ENCODE measurements around the gene MAGT1.

GRCh38 chrX:77788050-77788449 lies 107.2 kb downstream of the MAGT1 start:
- no peak for TF ChIP-seq CTCF (IDR thresholded peaks at IDR 0.05)
- TF ChIP-seq POLR2AphosphoS5 (IDR thresholded peaks at IDR 0.05), result no peak
- TF ChIP-seq POLR2A (IDR thresholded peaks at IDR 0.05), result no peak

Measured in prostate gland (tissue), 2 donors.